ENCODE data around the gene KRTAP22-2. TPM values are rescaled to one million over a fixed set of nuclear protein-coding genes. Genes with fewer than 3 reads are reported as not detected.

KRTAP22-2 gene
- total RNA-seq, 1 donor from 2014 or later, result not detected

GRCh38 chr21:30563630-30564029, 26.6 kb downstream of the KRTAP22-2 start:
- DNase-seq (ENCODE audit: low spot score) (no peak), ATAC-seq (no peak)

GRCh38 chr21:30563072-30563471, 27.1 kb downstream of the KRTAP22-2 start:
- ATAC-seq, result no peak
- no peak for DNase-seq (ENCODE audit: low spot score)

GRCh38 chr21:30561957-30562356, 28.2 kb downstream of the KRTAP22-2 start:
- DNase-seq (ENCODE audit: low spot score) (no peak), ATAC-seq (no peak)

GRCh38 chr21:30561264-30561895, 28.8 kb downstream of the KRTAP22-2 start, which contains the start of gene KRTAP19-7:
Gene KRTAP19-7, minus strand, starts transcription at chr21:30561314. Its CDS starts 25 bp downstream, at chr21:30561289.
- DNase-seq (ENCODE audit: low spot score) (no peak), ATAC-seq (no peak)

GRCh38 chr21:30555095-30555494, 35.1 kb downstream of the KRTAP22-2 start:
- ATAC-seq (no peak), DNase-seq (ENCODE audit: low spot score) (no peak)

GRCh38 chr21:30552782-30553181, 37.4 kb downstream of the KRTAP22-2 start:
- no peak for ATAC-seq
- DNase-seq (ENCODE audit: low spot score), result no peak

GRCh38 chr21:30541764-30542163, 48.4 kb downstream of the KRTAP22-2 start, which contains the start of gene KRTAP19-6:
Gene KRTAP19-6, minus strand, starts transcription at chr21:30541864. Its CDS starts 31 bp downstream, at chr21:30541833.
- ATAC-seq (no peak), DNase-seq (ENCODE audit: low spot score) (no peak)

Other genes with a start within 250 kb of the KRTAP22-2 start
- gene KRTAP23-1, start 241.8 kb downstream of the KRTAP22-2 start, total RNA-seq, result not detected
- not detected for gene KRTAP13-2, start 218.1 kb downstream of the KRTAP22-2 start, total RNA-seq
- gene KRTAP13-1, start 194.4 kb downstream of the KRTAP22-2 start, total RNA-seq, result not detected
- not detected for gene KRTAP13-3, start 164.5 kb downstream of the KRTAP22-2 start, total RNA-seq
- not detected for gene KRTAP13-4, start 160.2 kb downstream of the KRTAP22-2 start, total RNA-seq
- gene KRTAP15-1, start 150.1 kb downstream of the KRTAP22-2 start, total RNA-seq, result not detected
- not detected for gene KRTAP19-1, start 110.0 kb downstream of the KRTAP22-2 start, total RNA-seq
- gene KRTAP19-2, start 103.0 kb downstream of the KRTAP22-2 start, total RNA-seq, result not detected
- gene KRTAP19-3, start 98.4 kb downstream of the KRTAP22-2 start, total RNA-seq, result not detected
- gene KRTAP19-4, start 93.2 kb downstream of the KRTAP22-2 start, total RNA-seq, result not detected
- gene KRTAP19-5, start 88.3 kb downstream of the KRTAP22-2 start, total RNA-seq, result not detected
- not detected for gene KRTAP19-6, start 48.5 kb downstream of the KRTAP22-2 start, total RNA-seq
- gene KRTAP19-7, start 29.1 kb downstream of the KRTAP22-2 start, total RNA-seq, result not detected
- not detected for gene KRTAP6-3, start 2.0 kb upstream of the KRTAP22-2 start, total RNA-seq
- not detected for gene KRTAP6-2, start 8.5 kb upstream of the KRTAP22-2 start, total RNA-seq
- gene KRTAP22-1, start 10.7 kb upstream of the KRTAP22-2 start, total RNA-seq, result not detected
- gene KRTAP6-1, start 23.5 kb upstream of the KRTAP22-2 start, total RNA-seq, result not detected
- not detected for gene KRTAP20-1, start 26.0 kb upstream of the KRTAP22-2 start, total RNA-seq
- gene KRTAP20-4, start 30.2 kb upstream of the KRTAP22-2 start, total RNA-seq, result not detected
- not detected for gene KRTAP20-2, start 44.8 kb upstream of the KRTAP22-2 start, total RNA-seq
- not detected for gene KRTAP20-3, start 52.5 kb upstream of the KRTAP22-2 start, total RNA-seq
- gene KRTAP21-3, start 128.4 kb upstream of the KRTAP22-2 start, total RNA-seq, result not detected
- gene KRTAP21-2, start 156.9 kb upstream of the KRTAP22-2 start, total RNA-seq, result not detected
- gene KRTAP21-1, start 165.0 kb upstream of the KRTAP22-2 start, total RNA-seq, result not detected
- gene KRTAP8-1, start 222.9 kb upstream of the KRTAP22-2 start, total RNA-seq, result not detected
- not detected for gene KRTAP7-1, start 239.4 kb upstream of the KRTAP22-2 start, total RNA-seq

All from left lobe of liver (tissue), 2 donors.